ENCODE data around the gene TTL. TPM values are rescaled to one million over a fixed set of nuclear protein-coding genes. Genes with fewer than 3 reads are reported as not detected.
"Not testable (repeated sequence)": the region's sequence is repeated elsewhere in the genome, so short reads cannot be mapped to it uniquely, and the experiment has no call there.

TTL gene
- polyA plus RNA-seq (48.2 and 53.8 TPM in 2 replicates), polyA minus RNA-seq (69.1 and 82.9 TPM in 2 replicates)

- Histone ChIP-seq H4K20me1 (ENCODE audit: insufficient read depth) (no peaks in the 10 kb centered on the region), H3K9me3 (ENCODE audit: low read length) (no peaks in the 10 kb centered on the region), H3K4me2 (ENCODE audit: low read length) (peak within 1 kb of the TSS; percentile 98), H3F3A (ENCODE audit: insufficient read depth, low read length, poor library complexity, severe bottlenecking) (peaks cover 4% of the 10 kb centered on the region), H3K27me3 (ENCODE audit: insufficient read depth, low read depth, low read length) (no peaks in the 10 kb centered on the region), H3K9ac (ENCODE audit: low read length) (peak within 1 kb of the TSS; percentile 79), H3K9me2 (ENCODE audit: insufficient read depth, low read length) (no peaks in the 10 kb centered on the region), H3K79me2 (replicated peaks; ENCODE audit: insufficient read depth, low read length) (peaks cover 38% of the 10 kb centered on the region), H3K36me3 (ENCODE audit: insufficient read depth, low read length) (peaks cover 11% of the 10 kb centered on the region), H3K27ac (ENCODE audit: low read length) (peak within 1 kb of the TSS; percentile 76), H2AFZ (ENCODE audit: low read depth, low read length) (peak within 1 kb of the TSS; percentile 73), H3K4me3 (ENCODE audit: low read length) (peak within 1 kb of the TSS; percentile 96)
- peak; percentile 34 for TF ChIP-seq POLR2AphosphoS5 (IDR thresholded peaks at IDR 0.05)
- TF ChIP-seq MXI1 (conservative IDR thresholded peaks at IDR 0.05; ENCODE audit: poor library complexity, severe bottlenecking): no peak
- no peak for TF ChIP-seq EZH2 (IDR thresholded peaks at IDR 0.05; ENCODE audit: borderline replicate concordance, insufficient read depth, low read length, poor library complexity, severe bottlenecking)
Measured at GRCh38 chr2:112481528-112482233, at the start of gene TTL. Gene TTL, plus strand, starts transcription at chr2:112482156. Its CDS starts 189 bp downstream, at chr2:112482345.

GRCh38 chr2:112432390-112432734 is 49.6 kb upstream of the TTL start:
- not testable (repeated sequence) for H3K36me3 ChIP-seq (ENCODE audit: insufficient read depth, low read length); H3K9me2 ChIP-seq (ENCODE audit: insufficient read depth, low read length); H3K9me3 ChIP-seq (ENCODE audit: low read length); H2AFZ ChIP-seq (ENCODE audit: low read depth, low read length); H4K20me1 ChIP-seq (ENCODE audit: insufficient read depth); H3K27me3 ChIP-seq (ENCODE audit: insufficient read depth, low read depth, low read length); H3K27ac ChIP-seq (ENCODE audit: low read length); H3K79me2 ChIP-seq (replicated peaks; ENCODE audit: insufficient read depth, low read length); H3K4me2 ChIP-seq (ENCODE audit: low read length); H3K9ac ChIP-seq (ENCODE audit: low read length); H3F3A ChIP-seq (ENCODE audit: insufficient read depth, low read length, poor library complexity, severe bottlenecking); H3K4me3 ChIP-seq (ENCODE audit: low read length)

GRCh38 chr2:112432735-112433479 is 49.0 kb upstream of the TTL start:
- not testable (repeated sequence) for H3K27ac ChIP-seq (ENCODE audit: low read length)

GRCh38 chr2:112433480-112433879 is 48.5 kb upstream of the TTL start, which contains the start of gene RGPD8:
Gene RGPD8, minus strand, starts transcription at chr2:112433645. Its CDS starts 192 bp downstream, at chr2:112433453.
- H3F3A ChIP-seq (ENCODE audit: insufficient read depth, low read length, poor library complexity, severe bottlenecking); H3K4me2 ChIP-seq (ENCODE audit: low read length); H3K4me3 ChIP-seq (ENCODE audit: low read length); H4K20me1 ChIP-seq (ENCODE audit: insufficient read depth); H3K27ac ChIP-seq (ENCODE audit: low read length); H2AFZ ChIP-seq (ENCODE audit: low read depth, low read length); H3K9ac ChIP-seq (ENCODE audit: low read length); H3K27me3 ChIP-seq (ENCODE audit: insufficient read depth, low read depth, low read length); H3K9me2 ChIP-seq (ENCODE audit: insufficient read depth, low read length); H3K79me2 ChIP-seq (replicated peaks; ENCODE audit: insufficient read depth, low read length); H3K36me3 ChIP-seq (ENCODE audit: insufficient read depth, low read length); H3K9me3 ChIP-seq (ENCODE audit: low read length): not testable (repeated sequence)
- TF ChIP-seq CTCF (IDR thresholded peaks at IDR 0.05; ENCODE audit: poor library complexity, severe bottlenecking) (peak; percentile 56), RAD21 (conservative IDR thresholded peaks at IDR 0.05) (peak; percentile 51), SMC3 (conservative IDR thresholded peaks at IDR 0.05; ENCODE audit: poor library complexity) (peak; percentile 50)

More at GRCh38 chr2:112432735-112433479, 49.0 kb upstream of the TTL start:
- not testable (repeated sequence) for H2AFZ ChIP-seq (ENCODE audit: low read depth, low read length); H3K9ac ChIP-seq (ENCODE audit: low read length); H3K36me3 ChIP-seq (ENCODE audit: insufficient read depth, low read length); H3K9me2 ChIP-seq (ENCODE audit: insufficient read depth, low read length); H3K4me2 ChIP-seq (ENCODE audit: low read length); H3K9me3 ChIP-seq (ENCODE audit: low read length); H3K79me2 ChIP-seq (replicated peaks; ENCODE audit: insufficient read depth, low read length); H3K27me3 ChIP-seq (ENCODE audit: insufficient read depth, low read depth, low read length); H3F3A ChIP-seq (ENCODE audit: insufficient read depth, low read length, poor library complexity, severe bottlenecking); H3K4me3 ChIP-seq (ENCODE audit: low read length); H4K20me1 ChIP-seq (ENCODE audit: insufficient read depth)

All from neural cell (in vitro differentiated cells).